SK-N-SH (cell line): ENCODE data around the gene RHBDL1.

Source experiments
- FOXM1 ChIP-seq: IDR thresholded peaks from 2 replicates; pipeline ENCODE4 v1.4.0; 2012; ENCODE audit warnings: low read depth, mild to moderate bottlenecking
- MXI1 ChIP-seq: IDR thresholded peaks from 2 replicates; pipeline ENCODE4 v1.6.1; 2012; ENCODE audit warnings: mild to moderate bottlenecking, low read depth, low read length, improper control_type of control experiment
- POLR2AphosphoS5 ChIP-seq: IDR thresholded peaks from 2 replicates; pipeline ENCODE4 v1.6.1; 2012; ENCODE audit warnings: low read depth, low read length
- TAF1 ChIP-seq: IDR thresholded peaks from 2 replicates; pipeline ENCODE4 v1.6.1; 2012; ENCODE audit warnings: low read depth, mild to moderate bottlenecking, low read length, moderate library complexity, borderline replicate concordance
- TF ChIP-seq, protein P1 (sequence below): fragments of 200-600 bp; sonication (generic); IDR thresholded peaks from 2 replicates; pipeline ENCODE4 v1.6.1; 2017; ENCODE audit warnings: antibody characterized with exemption, mild to moderate bottlenecking, moderate library complexity
- TF ChIP-seq, protein P2 (sequence below): IDR thresholded peaks from 2 replicates; pipeline ENCODE4 v1.4.0; 2012; ENCODE audit warnings: low read depth, borderline replicate concordance
- TF ChIP-seq, protein P3 (sequence below): fragments of 150-350 bp; IDR thresholded peaks from 2 replicates; pipeline ENCODE4 v1.6.1; 2017; ENCODE audit warnings: antibody characterized with exemption, low read length, low read depth, borderline replicate concordance
- TF ChIP-seq, protein P4 (sequence below): IDR thresholded peaks from 2 replicates; pipeline ENCODE4 v1.4.0; 2012; ENCODE audit warnings: low read depth

DNA sequence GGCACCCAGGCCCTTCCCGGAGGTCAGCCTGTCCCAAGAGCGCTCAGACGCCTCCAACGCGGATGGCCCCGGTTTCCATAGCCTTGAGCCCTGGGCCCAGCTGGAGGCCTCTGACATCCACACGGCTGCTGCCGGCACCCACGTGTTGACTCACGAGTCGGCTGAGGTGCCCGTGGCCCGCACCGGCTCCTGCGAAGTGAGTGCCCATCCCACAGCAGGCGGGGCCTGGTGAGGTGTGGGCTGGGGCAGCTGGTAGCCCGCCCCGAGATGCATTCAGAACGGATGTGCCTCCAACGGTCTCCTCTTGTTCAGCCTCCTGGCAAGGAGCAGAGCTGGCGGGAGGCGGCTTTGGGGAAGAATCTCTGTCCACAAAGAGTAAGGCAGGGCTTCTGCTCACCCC, 23.6 kb upstream of the RHBDL1 start:
- TF ChIP-seq FOXM1 (no peak), POLR2AphosphoS5 (no peak), TAF1 (no peak), MXI1 (no peak)
- TF ChIP-seq, protein P1, sequence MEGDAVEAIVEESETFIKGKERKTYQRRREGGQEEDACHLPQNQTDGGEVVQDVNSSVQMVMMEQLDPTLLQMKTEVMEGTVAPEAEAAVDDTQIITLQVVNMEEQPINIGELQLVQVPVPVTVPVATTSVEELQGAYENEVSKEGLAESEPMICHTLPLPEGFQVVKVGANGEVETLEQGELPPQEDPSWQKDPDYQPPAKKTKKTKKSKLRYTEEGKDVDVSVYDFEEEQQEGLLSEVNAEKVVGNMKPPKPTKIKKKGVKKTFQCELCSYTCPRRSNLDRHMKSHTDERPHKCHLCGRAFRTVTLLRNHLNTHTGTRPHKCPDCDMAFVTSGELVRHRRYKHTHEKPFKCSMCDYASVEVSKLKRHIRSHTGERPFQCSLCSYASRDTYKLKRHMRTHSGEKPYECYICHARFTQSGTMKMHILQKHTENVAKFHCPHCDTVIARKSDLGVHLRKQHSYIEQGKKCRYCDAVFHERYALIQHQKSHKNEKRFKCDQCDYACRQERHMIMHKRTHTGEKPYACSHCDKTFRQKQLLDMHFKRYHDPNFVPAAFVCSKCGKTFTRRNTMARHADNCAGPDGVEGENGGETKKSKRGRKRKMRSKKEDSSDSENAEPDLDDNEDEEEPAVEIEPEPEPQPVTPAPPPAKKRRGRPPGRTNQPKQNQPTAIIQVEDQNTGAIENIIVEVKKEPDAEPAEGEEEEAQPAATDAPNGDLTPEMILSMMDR, result no peak
- TF ChIP-seq, protein P2, sequence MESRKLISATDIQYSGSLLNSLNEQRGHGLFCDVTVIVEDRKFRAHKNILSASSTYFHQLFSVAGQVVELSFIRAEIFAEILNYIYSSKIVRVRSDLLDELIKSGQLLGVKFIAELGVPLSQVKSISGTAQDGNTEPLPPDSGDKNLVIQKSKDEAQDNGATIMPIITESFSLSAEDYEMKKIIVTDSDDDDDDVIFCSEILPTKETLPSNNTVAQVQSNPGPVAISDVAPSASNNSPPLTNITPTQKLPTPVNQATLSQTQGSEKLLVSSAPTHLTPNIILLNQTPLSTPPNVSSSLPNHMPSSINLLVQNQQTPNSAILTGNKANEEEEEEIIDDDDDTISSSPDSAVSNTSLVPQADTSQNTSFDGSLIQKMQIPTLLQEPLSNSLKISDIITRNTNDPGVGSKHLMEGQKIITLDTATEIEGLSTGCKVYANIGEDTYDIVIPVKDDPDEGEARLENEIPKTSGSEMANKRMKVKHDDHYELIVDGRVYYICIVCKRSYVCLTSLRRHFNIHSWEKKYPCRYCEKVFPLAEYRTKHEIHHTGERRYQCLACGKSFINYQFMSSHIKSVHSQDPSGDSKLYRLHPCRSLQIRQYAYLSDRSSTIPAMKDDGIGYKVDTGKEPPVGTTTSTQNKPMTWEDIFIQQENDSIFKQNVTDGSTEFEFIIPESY, result no peak
- TF ChIP-seq, protein P3, sequence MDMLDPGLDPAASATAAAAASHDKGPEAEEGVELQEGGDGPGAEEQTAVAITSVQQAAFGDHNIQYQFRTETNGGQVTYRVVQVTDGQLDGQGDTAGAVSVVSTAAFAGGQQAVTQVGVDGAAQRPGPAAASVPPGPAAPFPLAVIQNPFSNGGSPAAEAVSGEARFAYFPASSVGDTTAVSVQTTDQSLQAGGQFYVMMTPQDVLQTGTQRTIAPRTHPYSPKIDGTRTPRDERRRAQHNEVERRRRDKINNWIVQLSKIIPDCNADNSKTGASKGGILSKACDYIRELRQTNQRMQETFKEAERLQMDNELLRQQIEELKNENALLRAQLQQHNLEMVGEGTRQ, result no peak
- TF ChIP-seq, protein P4, sequence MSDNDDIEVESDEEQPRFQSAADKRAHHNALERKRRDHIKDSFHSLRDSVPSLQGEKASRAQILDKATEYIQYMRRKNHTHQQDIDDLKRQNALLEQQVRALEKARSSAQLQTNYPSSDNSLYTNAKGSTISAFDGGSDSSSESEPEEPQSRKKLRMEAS, result no peak
